GM21737 (cell line): ENCODE results near the gene SIX4.

Experiments used
- ATAC-seq: cut with Tn5 transposase; IDR thresholded peaks from one replicate; pipeline ENCODE4 v1.9.1; 2021; ENCODE audit warnings: mild to moderate bottlenecking, moderate library complexity; ENCODE audit not compliant: unreplicated experiment

SIX4 gene

GRCh38 chr14:60722357-60723115 lies 1.6 kb downstream of the SIX4 start:
- ATAC-seq = peak; percentile 33

DNA sequence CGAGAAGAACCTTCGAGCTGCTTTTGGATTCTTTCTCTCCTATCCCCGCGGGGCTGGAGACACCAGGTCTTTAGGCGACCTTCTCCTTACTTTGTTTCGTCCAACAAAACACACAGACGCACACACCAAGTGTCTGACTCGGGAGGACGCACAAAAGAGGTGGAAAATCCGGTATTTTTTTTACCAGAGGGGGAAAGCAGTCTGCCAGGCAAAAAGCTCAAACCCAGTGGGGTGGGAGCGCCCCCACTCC lies 2.1 kb downstream of the SIX4 start:
- no peak for ATAC-seq

DNA sequence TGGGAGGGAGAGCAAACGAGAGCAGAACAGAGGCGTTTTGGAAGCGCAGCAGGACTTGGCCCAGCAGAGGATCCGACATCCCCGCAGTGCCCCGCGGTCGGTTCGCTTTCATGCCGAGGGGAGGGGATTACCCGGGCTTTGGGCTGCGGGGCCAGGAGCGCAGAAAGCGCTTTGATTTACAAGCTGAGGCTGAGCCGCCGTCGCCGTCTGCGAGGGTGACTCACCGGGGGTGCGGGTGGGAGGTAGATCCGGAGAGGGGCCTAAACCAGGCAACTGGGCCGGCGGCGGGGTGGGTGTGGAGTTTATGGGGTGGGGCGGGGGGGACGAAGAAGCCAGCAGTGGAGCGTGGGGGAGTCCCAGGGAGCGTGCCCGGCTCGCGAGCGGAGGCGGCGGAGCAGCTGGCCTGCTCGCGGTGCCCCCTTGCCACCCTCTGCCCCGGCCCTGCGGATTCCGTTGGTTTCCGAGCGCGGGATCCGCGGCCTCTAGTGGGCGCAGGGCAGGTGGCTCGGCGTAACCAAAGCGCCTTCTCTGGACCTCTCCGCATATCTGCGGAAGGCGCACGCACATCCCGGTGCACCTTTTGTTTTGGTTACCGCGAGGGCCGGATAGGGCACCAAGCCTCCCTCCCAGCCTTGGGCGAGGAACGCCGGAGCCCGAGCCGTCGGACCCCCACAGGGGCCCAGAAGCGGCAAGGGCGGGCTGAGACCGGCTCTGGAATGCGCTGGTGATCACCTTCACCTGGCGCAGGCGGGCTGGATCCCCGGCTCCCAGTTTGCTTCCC lies 2.6 kb downstream of the SIX4 start:
- ATAC-seq = no peak

GRCh38 chr14:60720962-60721325 lies 3.2 kb downstream of the SIX4 start:
- no peak for ATAC-seq

- ATAC-seq = no peak
These were observed 3.8 kb downstream of the SIX4 start for GRCh38 chr14:60720391-60720790.

DNA sequence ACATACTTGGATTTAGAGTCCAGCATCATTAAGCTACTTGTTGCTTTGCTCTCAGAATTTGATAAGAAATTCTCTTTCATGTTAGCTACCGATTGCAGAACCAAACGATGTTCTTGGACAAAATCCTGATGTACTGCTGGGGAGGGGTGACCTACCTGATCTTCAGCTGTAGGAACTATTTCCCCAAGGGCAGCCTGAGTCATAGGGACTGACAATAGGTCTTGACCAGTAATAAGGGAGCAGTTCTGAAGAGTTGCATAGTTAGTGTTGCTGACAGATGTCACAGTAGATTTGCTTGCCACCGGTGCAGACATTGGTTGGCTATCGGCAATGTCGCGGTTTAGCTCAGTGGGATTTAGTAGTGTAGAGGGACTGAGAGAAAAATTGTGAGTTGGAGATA lies 10.6 kb downstream of the SIX4 start:
- ATAC-seq = no peak

GRCh38 chr14:60710494-60710893 lies 13.7 kb downstream of the SIX4 start:
- no peak for ATAC-seq

GRCh38 chr14:60707858-60708257 lies 16.3 kb downstream of the SIX4 start:
- ATAC-seq = no peak

GRCh38 chr14:60705100-60705499 lies 19.1 kb downstream of the SIX4 start:
- no peak for ATAC-seq

DNA sequence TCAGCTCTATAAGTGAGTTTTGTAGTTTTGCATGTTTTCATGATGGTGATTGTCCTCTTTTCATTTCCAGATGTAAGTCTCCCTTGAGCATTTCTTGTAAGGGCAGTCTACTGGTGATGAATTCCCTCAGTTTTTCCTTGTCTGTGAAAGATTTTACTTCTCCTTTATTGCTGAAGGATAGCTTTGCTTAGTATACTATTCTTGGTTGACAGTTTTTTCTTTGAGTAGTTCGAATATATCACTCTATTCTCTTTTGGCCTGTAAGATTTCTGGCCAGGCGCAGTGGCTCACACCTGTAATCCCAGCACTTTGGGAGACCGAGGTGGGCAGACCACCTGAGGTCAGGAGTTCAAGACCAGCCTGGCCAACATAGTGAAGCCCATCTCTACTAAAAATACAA lies 23.6 kb downstream of the SIX4 start:
- no peak for ATAC-seq

DNA sequence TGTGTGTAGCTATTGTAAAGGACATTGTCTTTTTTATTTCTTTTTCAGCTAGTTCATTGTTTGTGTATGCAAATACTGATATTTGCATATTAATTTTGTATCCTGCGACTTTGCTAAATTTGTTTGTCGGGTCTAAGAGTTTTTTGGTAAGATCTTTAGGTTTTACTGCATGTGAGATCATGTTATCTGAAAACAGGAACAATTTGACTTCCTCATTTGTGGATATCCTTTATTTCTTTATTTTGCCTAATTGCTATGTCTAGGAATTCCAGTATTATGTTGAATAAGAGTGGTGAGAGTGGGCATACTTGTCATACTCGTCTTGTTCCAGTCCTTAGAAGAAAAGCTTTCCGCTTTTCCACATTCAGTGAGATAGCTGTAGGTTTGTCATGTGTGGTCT lies 28.8 kb downstream of the SIX4 start:
- no peak for ATAC-seq

- no peak for ATAC-seq
These were observed 32.6 kb downstream of the SIX4 start for GRCh38 chr14:60691383-60692113.

- ATAC-seq = no peak
These were observed 37.3 kb downstream of the SIX4 start for GRCh38 chr14:60686865-60687264.

GRCh38 chr14:60684203-60684602 lies 39.9 kb downstream of the SIX4 start:
- ATAC-seq = no peak

GRCh38 chr14:60681271-60681670 lies 42.9 kb downstream of the SIX4 start:
- no peak for ATAC-seq

- ATAC-seq = no peak
These were observed 43.6 kb downstream of the SIX4 start for GRCh38 chr14:60680511-60680910.

- ATAC-seq = no peak
These were observed 44.4 kb downstream of the SIX4 start for GRCh38 chr14:60679566-60680258.

DNA sequence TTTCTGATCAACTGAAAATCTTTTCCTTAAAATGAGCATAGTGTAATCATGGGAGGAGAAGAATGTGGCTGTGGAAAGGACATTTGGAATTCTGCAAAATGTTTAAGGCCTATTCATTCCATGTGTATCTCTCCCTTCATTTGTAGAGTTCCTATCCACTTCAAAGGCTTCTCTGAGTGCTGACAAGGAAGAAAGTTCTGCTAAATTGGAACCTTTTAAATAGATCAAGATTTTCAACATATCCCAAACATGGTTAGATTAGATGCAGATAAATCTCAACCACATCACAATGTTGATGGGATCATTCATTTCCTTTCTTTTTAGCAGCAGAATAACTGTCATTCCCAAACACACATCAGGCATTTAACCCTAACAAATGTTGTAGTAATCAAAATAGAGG lies 46.5 kb downstream of the SIX4 start:
- ATAC-seq = no peak

DNA sequence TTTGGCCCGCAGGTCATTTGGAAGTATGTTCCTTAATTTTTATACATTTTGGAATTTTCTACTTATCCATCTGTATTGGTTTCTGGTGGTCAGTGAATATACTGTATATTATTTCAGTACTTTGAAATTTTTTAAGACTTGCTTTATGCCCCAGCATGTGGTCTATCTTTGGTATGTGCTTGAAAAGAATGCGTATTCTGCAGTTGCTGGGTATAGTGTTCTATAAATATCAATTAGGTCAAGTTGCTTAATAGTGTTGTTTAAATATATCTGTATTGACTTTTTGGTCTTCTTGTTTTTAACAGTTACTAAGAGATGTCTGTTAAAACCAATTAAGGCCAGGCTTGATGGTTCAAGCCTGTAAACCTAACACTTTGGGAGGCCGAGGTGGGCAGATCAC lies 53.2 kb downstream of the SIX4 start:
- no peak for ATAC-seq

- no peak for ATAC-seq
These were observed 55.6 kb downstream of the SIX4 start for GRCh38 chr14:60668431-60669112.

- no peak for ATAC-seq
These were observed 59.0 kb downstream of the SIX4 start for GRCh38 chr14:60665177-60665550.
